ENCODE data around the gene SEMA3D. TPM values are rescaled to one million over a fixed set of nuclear protein-coding genes. Genes with fewer than 3 reads are reported as not detected.

The SEMA3D gene
- total and polyA plus RNA-seq, 2 experiments from 2014 or later, result 1.5 to 7.2 TPM

- H3K27ac Mint-ChIP-seq, result 0 out of 2 replicates have a peak overlapping the region, but pooled peaks have one; percentile 75
- no peak overlapping the region for H3K4me2 ChIP-seq
- no peaks in the 10 kb centered on the region for H4K20me1 ChIP-seq (replicated peaks; ENCODE audit: insufficient read depth)
- H3K4me3 Mint-ChIP-seq, result no peak overlapping the region
- H2AFZ ChIP-seq, result no peak overlapping the region
- no peak for ATAC-seq
- H3K4me1 ChIP-seq (ENCODE audit: insufficient read depth), result peaks cover 19% of the 10 kb centered on the region
- TF ChIP-seq CTCF (conservative IDR thresholded peaks at IDR 0.05; ENCODE audit: low read depth in 2 of 2) (no peak), JUNB (IDR thresholded peaks at IDR 0.05; ENCODE audit: unreplicated experiment) (no peak), EZH2 (IDR thresholded peaks at IDR 0.05; ENCODE audit: low read depth, unreplicated experiment) (no peak), NANOG (IDR thresholded peaks at IDR 0.05; ENCODE audit: borderline replicate concordance) (no peak), ZNF114 (CRISPR knock-in tag; IDR thresholded peaks at IDR 0.05) (no peak), ZNF331 (CRISPR knock-in tag; IDR thresholded peaks at IDR 0.05; ENCODE audit: low read depth) (no peak), POLR2AphosphoS5 (IDR thresholded peaks at IDR 0.05; ENCODE audit: low read depth) (no peak), REST (IDR thresholded peaks at IDR 0.05; ENCODE audit: unreplicated experiment) (no peak), ZNF462 (CRISPR knock-in tag; IDR thresholded peaks at IDR 0.05) (no peak), CREB1 (CRISPR knock-in tag; IDR thresholded peaks at IDR 0.05; ENCODE audit: low read depth) (no peak), STAT1 (IDR thresholded peaks at IDR 0.05; ENCODE audit: unreplicated experiment) (no peak), EZH2phosphoT487 (IDR thresholded peaks at IDR 0.05; ENCODE audit: unreplicated experiment) (no peak), ETS1 (IDR thresholded peaks at IDR 0.05) (no peak)
- peaks cover 28% of the 10 kb centered on the region for H3K4me1 Mint-ChIP-seq
- H3F3A ChIP-seq (replicated peaks; ENCODE audit: low read depth), result no peaks in the 10 kb centered on the region
- no peaks in the 10 kb centered on the region for H3K9me2 ChIP-seq (ENCODE audit: insufficient read depth)
- no peaks in the 10 kb centered on the region for H3K79me2 ChIP-seq (replicated peaks; ENCODE audit: insufficient read depth)
- no peaks in the 10 kb centered on the region for H3K27me3 Mint-ChIP-seq (ENCODE audit: insufficient read depth, low read depth, poor library complexity)
- no peaks in the 10 kb centered on the region for H3K36me3 Mint-ChIP-seq (ENCODE audit: low read depth)
- H3K27ac ChIP-seq (ENCODE audit: low read depth), result no peak overlapping the region
- no peaks in the 10 kb centered on the region for H3K36me3 ChIP-seq (ENCODE audit: insufficient read depth)
- no peak for DNase-seq (ENCODE audit: low spot score)
- H3K9me3 Mint-ChIP-seq, result no peaks in the 10 kb centered on the region
- no peaks in the 10 kb centered on the region for H3K27me3 ChIP-seq (ENCODE audit: insufficient read depth)
- H3K4me3 ChIP-seq, result no peak overlapping the region
These were observed 168.4 kb downstream of the SEMA3D start for GRCh38 chr7:85018498-85018897.

Measured in GM23338 (cell line).